GM19239 (cell line): ENCODE measurements around the gene NFXL1.
A peak's percentile ranks its signal among the peaks of the same experiment; 100 is the strongest.

Source experiments
- DNase-seq: peaks from one replicate; pipeline ENCODE4 v3.0.0; 2011; ENCODE audit warnings: low spot score; ENCODE audit not compliant: insufficient read length
- FAIRE-seq: peaks from 2 replicates; lab custom pipeline; 2011; peaks lifted over from hg19 to GRCh38; lab: Jason Lieb, UNC

The NFXL1 gene

DNA sequence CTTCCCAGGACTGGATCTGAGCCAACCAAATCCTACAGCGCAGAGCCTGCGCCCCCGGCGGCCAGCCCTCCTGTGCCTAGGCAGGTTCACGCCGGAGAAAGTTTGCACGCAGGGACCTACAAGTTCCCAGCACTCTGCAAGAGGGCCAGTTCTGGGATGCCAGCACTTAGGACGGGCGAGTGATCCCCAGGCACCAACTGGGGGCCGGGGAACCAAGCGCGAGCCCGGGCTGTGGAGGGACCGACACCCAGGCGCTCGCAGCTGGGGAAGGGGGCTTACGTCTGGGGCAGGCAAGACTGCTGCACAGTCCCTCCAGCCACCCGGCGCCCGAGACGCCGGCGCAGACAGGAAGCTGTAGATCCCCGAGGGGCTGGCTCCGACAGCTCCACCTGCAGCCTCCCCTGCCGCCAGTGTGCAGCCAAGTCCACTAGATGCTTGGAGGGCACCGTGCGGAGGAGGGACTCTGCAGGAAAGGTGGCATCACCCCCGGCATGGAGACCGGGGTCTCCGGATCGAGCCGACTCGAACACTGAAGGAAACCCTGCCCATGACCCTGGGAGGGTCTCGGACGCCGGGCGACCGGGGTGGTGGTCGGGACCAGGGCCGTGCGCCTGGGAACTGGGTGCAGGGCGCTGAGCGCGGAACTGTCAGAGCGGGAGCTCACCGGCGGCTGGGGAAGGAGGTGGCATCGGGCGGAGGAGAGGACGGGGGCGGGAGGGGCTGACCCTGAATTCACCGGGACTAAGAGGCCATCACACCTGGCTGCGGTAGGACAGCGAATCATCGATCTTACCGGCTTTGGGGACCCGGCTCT is 77.1 kb downstream of the NFXL1 start:
- FAIRE-seq (no peak), DNase-seq (peak; percentile 28)

DNA sequence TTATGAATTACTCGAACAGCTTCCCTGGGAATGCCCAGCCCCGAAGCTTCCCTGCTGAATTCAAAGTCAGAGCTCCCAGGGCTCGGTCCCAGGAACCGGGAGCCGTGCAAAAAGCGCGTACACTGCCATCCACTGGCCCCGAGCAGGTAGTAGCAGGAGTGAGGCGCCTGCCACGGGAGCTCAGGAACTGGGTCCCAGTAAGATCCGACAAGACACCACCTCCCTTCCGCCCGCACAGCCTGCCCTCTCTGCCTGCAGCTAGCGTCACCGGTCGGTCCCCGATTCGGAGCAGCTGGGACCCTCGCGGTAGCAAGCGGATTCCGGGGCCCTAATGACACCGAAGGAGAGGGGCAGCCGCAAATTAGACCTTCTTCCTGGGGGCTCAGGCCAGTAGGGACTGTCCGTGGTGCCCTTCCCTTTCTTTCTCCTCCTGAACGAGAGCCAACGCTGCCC is 77.7 kb downstream of the NFXL1 start:
- DNase-seq (peak; percentile 41), FAIRE-seq (no peak)

DNA sequence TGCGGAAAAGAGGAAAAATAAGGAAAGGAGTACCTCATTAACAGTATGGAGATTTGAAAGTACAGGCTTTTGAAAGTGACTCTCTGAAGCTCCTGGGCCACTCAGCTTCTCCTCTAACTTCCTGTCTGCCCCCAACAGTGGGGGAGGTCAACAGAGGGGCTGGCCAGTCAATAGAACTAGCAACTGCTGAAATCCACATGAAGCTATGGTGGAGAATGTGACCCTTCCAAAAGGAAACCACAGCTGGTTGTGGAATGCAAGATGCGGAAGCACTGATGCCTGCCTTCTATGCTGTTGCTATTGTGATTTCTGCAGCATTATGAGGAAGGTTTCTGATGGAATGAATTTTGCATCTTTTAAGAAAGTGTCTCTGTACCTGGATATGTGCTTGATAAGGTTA is 78.9 kb downstream of the NFXL1 start:
- FAIRE-seq (no peak), DNase-seq (no peak)

DNA sequence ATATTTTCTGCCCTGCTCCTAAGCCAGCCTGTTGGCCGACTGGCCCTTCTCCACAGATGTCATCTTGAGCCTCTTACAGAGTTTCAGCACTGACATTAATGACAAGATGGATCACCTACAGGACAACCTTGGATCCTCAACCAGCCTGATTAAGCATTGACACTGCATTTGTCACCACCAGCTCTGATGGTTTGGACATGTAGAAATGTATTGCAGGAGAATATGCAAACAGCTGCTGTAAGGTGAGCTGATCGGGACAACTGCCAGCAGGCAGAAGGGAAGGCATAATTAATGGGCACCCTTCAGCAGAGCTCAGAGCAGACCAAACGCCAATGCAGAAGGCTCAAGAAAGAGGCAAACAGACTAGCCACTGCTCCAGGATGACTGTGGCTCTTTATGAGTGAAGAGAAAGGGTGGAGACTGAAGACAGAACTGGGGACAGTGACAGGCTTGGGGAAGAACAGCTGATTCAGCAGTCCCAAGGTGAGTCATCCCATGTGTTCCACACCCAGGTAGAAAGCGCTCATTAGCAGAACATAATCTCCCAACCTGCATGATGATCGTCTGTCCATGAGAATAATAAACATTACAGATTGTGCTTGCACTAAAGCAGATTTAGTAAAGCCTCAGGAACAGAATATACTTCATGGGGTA is 83.2 kb downstream of the NFXL1 start:
- FAIRE-seq (no peak), DNase-seq (no peak)

DNA sequence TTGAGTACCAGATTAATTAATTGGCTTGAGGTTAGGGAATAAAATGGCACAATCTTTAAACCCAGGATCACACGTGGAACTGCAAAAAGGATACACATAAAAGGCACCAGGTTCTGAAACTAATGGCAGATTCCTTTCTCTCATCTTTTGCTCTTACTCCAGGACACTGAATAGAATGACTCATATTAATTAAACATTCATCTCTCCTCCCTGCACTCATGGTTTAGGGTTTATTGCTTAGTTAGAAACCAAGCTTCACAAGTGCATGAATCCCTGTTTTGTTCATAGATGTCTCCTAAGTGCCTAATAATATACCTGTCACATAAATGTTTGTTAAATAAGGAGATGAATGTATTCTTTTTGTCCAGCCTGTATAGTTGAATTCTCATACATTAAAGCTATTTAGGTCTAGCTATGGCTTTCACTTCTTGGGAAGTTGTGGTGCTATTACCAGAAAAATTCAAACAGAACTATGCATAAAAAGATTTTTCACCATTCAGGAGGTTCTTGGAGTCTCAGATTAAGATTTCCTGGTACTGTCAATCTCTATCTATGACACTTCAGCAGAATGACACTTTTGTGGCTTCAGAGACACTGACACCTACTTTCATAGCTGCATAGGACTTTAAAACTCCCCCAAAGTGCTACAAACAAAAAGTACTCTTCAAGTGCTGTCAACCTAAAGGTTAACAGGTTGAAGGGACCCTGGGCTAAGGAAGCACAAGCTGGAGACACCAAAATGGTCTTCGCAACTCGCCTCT is 83.9 kb downstream of the NFXL1 start:
- DNase-seq, result no peak
- FAIRE-seq, result no peak

DNA sequence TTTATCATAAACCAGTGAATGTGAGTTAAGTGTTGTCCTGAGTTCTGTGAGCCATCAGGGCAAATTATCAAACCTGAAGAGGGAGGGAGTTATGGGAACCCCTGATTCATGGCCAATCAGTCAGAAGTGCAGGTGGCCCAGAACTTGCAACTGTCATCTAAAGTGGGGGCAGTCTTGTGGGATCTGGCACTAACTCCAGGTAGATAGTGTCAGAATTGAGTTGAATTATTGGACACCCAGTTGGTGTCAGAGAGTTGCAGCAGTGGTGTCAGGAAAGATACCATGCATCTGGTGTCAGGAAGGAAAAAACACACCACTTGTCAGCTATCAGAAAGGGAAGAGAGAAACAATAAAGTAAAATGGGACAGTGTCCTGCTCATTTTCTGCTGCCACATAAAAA is 84.9 kb downstream of the NFXL1 start:
- DNase-seq (no peak), FAIRE-seq (no peak)

DNA sequence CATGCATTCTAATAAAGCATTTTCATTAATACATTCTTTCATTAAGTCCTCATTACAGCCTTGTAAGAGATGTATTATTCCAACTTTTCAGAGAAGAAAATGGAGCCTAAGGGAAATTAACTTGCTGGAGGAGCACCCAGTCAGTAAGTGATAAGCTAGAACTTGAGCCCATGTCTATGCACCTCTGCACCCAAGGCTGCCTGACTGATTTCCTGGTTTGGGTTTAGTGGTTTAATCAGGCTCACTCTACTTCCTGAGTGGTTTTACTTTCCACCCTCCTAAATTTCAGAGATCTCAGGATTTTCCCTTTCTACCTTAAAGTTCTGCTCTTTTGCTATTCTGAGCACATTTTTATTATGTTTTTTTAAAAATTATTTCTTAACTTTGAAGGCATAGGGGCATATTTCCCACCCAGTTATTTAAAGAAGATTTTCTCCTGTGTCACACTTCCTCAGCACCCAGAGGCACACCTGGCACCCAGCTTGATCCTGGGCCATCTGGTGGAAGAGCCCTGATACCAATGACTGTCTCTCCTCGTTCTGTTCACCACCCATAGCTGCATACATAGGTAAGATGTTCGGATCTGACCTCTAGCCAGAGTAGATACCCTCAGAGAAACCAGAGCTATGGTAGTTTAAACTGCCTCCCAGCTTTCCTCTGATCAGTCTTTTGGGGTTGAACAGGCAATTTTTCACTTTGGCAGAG is 86.9 kb downstream of the NFXL1 start:
- FAIRE-seq, result no peak
- no peak for DNase-seq

DNA sequence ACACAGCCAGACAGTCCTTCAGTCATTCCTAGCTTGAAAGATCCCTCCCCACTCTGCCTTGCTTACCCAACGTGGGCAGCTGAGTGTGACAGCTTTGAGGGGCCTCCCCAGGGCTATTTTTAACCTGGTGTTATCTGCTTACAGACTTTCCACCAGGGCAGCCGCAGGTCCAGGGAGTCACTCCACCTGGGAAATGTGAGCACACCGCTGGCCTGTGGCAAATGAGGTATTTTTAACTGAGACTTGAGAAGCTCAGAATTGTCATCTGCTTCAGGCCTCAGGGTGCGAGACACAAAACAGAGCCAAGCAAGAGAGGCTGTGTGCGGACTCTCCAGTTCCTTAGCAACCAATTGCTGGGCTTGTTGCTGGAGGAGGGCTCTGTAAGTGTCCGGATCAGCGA is 89.5 kb downstream of the NFXL1 start:
- DNase-seq (no peak), FAIRE-seq (no peak)

DNA sequence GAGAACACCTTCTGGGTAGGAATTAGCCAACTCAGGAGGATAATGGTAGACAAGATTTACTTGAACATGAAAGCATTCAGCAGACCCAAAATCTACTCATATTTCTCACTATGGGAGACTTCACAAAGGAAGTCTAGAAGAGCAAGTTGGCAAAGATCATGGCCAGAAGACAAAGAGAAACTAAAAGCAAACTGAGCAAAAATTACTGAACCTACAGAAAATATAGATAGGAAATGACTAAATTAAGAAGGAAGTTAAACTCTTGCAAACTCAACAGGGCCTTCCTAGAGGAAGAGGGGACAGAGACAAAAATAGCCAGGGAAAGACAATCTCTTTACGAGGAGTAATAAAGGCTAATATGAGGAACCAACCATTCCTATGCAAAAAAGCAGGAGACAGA is 95.2 kb downstream of the NFXL1 start:
- DNase-seq (no peak), FAIRE-seq (no peak)

DNA sequence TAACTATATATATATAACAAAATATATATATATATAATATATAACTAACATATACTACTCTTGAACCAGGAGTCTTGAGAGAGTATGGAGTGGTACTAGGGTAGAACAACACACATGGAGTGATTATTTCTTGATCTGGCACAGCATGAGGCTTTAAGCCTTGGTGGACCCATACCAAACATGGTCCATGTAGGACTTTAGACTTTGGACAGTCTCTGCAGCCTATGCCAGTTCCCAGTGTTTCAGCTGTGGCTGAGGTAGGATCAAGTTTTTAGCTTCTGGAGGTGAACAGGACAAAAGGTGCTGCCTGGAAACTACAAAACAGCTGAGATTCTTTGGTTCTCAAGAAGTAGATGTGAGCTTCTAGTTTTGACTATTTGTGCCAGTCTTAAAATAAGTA is 97.1 kb downstream of the NFXL1 start:
- no peak for DNase-seq
- no peak for FAIRE-seq

DNA sequence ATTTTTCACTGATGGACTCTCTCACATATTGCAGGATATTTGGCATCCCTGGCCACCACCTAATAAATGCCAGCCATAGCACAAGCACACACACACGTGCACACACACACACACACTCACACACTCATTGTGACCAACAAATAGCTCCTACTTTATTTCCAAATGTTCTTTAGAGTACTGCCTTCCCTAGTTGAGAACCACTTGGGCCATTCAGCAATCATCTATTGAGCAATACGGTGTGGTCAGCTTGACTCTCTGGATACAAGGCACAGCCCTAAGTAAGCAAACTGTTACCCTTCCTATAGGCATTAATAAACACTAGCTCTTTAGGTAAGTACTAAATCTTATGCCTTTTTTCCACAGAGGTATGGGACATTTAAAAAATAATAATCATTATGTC is 97.6 kb downstream of the NFXL1 start:
- DNase-seq (no peak), FAIRE-seq (no peak)

DNA sequence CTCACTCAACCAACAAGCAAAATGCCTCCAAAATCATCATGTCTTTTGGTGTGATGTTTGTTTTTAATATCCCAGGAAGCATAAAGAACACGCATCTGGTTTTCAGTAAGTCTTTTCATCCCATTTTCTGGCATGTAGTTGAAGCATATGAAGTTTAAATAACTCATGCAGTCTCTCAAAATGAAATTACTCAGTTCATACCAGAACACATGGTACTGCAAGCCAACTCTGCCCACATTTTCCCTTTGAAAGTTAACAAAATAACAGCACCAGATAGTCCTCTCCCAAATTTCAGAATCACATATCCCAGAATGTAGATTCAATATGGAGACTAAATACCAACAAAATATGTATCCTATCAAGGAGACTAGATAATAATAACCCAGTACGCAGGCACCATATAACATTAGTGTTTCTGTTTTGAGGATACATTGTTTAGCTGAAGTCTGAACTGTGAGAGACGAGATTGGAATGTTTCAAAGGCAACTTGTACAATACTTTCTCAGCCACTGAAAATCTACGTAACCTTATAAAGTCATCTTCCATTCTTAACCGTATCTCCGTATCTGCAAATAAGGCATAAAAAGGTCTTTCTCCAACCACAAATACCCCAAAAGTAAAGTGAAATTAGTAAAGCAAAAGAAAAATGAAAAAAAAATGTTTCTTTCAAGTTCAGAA is 99.6 kb downstream of the NFXL1 start:
- FAIRE-seq (no peak), DNase-seq (no peak)

DNA sequence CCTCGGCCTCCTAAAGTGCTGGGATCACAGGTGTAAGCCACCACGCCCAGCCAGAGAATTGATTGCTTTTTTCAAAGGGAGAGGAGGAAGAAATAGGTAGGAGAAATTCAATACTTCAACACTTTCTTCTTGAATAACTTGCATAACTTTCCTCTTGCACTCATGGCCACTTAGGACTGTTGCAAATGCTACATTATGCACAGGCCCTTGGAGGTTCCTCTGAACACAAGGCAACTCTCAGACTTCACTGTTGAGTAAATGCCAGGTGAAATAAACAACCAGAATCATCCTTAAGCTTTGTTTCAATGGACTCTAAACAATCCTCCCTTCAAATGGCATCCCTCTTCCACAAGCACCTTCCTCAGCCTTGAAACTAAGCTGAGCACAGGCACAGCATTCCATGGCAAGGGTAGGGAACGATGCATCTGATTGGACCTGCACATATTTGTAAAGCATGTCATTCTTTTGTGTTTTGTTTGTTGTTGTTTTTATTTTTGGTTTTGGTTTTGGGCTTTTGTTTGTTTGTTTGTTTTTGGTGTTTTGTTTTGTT is 104.7 kb downstream of the NFXL1 start:
- FAIRE-seq (no peak), DNase-seq (no peak)

DNA sequence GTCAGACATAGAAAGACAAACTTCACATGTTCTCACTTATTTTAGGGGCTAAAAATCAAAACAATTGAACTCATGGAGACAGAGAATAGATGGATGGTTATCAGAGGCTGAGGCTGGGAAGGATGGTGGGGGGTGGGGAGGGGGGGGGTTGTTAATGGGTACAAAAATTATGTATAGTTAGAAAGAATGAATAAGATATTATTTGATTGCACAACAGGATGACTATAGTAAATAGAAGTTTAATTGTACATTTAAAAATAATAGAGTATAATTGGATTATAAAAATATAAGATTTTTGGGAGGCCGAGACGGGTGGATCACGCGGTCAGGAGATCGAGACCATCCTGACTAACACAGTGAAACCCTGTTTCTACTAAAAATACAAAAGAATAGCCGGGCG is 109.8 kb downstream of the NFXL1 start:
- DNase-seq (no peak), FAIRE-seq (no peak)

DNA sequence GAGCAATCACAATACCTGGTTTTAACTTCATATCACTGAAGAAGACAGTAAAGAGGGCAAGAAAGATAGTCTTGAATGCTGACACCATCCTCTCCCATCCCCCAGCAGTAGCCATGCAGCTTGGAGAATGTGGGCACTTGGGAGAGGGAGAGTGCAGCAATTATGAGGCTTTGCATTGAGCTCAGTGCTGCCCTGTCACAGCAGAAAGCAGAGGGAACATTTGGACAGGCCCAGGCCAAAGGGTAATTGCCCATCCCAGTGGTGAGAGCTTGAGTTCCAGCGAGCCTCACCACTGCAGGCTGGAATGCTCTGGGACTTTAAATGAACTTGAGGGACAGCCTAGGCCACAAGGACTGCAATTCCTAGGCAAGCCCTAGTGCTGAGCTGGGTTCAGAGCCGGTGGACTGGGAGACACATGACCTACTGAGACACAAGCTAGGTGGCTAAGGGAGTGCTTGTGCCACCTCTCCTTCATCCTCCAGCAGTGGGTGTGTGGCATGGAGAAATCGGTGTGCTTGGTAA is 112.8 kb downstream of the NFXL1 start:
- FAIRE-seq, result no peak
- no peak for DNase-seq

DNA sequence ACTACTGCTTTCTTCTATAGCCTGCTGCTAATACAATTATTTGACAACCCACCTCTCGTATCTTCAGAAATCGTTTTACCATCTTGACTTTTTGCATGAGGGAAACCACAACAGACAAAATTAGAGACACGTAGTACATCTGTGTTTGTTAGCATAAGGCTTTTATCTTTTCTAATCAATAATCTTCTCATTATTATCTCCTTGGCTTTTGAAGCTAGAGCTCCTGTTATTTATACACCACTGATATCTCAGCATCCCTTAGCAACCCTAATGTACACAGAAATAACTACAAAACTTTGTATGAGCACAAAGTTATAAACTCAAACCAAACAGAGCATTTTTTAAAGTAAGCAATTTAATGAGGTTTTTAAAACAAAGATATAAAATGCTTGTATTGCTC is 116.2 kb downstream of the NFXL1 start:
- no peak for FAIRE-seq

More for the DNA sequence above, 116.2 kb downstream of the NFXL1 start:
- no peak for DNase-seq
